Activated CD4-positive, alpha-beta T cell treated with anti-CD3 and anti-CD28 coated beads, Interleukin-2, amount 50 U/mL, for 24 hours (primary cell): ENCODE results near the gene FHIT.
"Not testable (repeated sequence)": the region's sequence is repeated elsewhere in the genome, so short reads cannot be mapped to it uniquely, and the experiment has no call there.

Experiments used
- DNase-seq, 2 donors: peaks; one replicate each; pipeline ENCODE4 v3.0.0-alpha.2; 2020; ENCODE audit warnings: low read depth in 1 of 2, low spot score in 1 of 2

Gene FHIT

GRCh38 chr3:61008153-61008997, 242.9 kb downstream of the FHIT start:
- DNase-seq = no peak

GRCh38 chr3:61005591-61005990, 245.7 kb downstream of the FHIT start:
- no peak for DNase-seq

- DNase-seq = no peak
Measured at GRCh38 chr3:60998858-60999257, 252.4 kb downstream of the FHIT start.

GRCh38 chr3:60992395-60992794, 258.9 kb downstream of the FHIT start:
- DNase-seq = no peak

GRCh38 chr3:60990442-60990730, 260.9 kb downstream of the FHIT start:
- DNase-seq = no peak

- no peak for DNase-seq
Measured at GRCh38 chr3:60989626-60990441, 261.4 kb downstream of the FHIT start.

- DNase-seq = not testable (repeated sequence)
Measured at GRCh38 chr3:60987191-60987590, 264.1 kb downstream of the FHIT start.

GRCh38 chr3:60986552-60986951, 264.7 kb downstream of the FHIT start:
- no peak for DNase-seq

- no peak for DNase-seq
Measured at GRCh38 chr3:60983906-60984305, 267.3 kb downstream of the FHIT start.

GRCh38 chr3:60980342-60980692, 270.9 kb downstream of the FHIT start:
- DNase-seq = no peak

GRCh38 chr3:60979461-60980341, 271.6 kb downstream of the FHIT start:
- no peak for DNase-seq

- no peak for DNase-seq
Measured at GRCh38 chr3:60973321-60973720, 277.9 kb downstream of the FHIT start.

- DNase-seq = no peak
Measured at GRCh38 chr3:60972599-60972998, 278.7 kb downstream of the FHIT start.

- no peak for DNase-seq
Measured at GRCh38 chr3:60970850-60971249, 280.4 kb downstream of the FHIT start.

- DNase-seq = no peak
Measured at GRCh38 chr3:60967141-60967540, 284.1 kb downstream of the FHIT start.

- no peak for DNase-seq
Measured at GRCh38 chr3:60957541-60957940, 293.7 kb downstream of the FHIT start.

- no peak for DNase-seq
Measured at GRCh38 chr3:60956729-60957128, 294.5 kb downstream of the FHIT start.

GRCh38 chr3:60955034-60955433, 296.2 kb downstream of the FHIT start:
- DNase-seq = no peak

GRCh38 chr3:60954048-60954447, 297.2 kb downstream of the FHIT start:
- no peak for DNase-seq

GRCh38 chr3:60953351-60953750, 297.9 kb downstream of the FHIT start:
- no peak for DNase-seq

GRCh38 chr3:60952055-60952454, 299.2 kb downstream of the FHIT start:
- no peak for DNase-seq

- DNase-seq = no peak
Measured at GRCh38 chr3:60949146-60949545, 302.1 kb downstream of the FHIT start.
